ENCODE measurements around the gene CNDP2. TPM values are rescaled to one million over a fixed set of nuclear protein-coding genes. Genes with fewer than 3 reads are reported as not detected.

CNDP2 gene
- total and polyA plus RNA-seq, 2 of the 13 experiments (the other 11 are each of a cell fraction or from before 2014, with no cell fraction given): 64.7 to 80.8 TPM

GRCh38 chr18:74496508-74497323, 553 bp downstream of the CNDP2 start (continued):
- TF ChIP-seq ZNF572 (CRISPR knock-in tag; IDR thresholded peaks at IDR 0.05) (no peak), ZNF33B (CRISPR knock-in tag; IDR thresholded peaks at IDR 0.05) (no peak; the same call in 1 of the 2 replicates), ZNF318 (CRISPR knock-in tag; IDR thresholded peaks at IDR 0.05) (no peak; the same call in 1 of the 2 replicates), SAP130 (CRISPR knock-in tag; IDR thresholded peaks at IDR 0.05; ENCODE audit: low read depth) (peak; percentile 29; the same call in 1 of the 2 replicates), ZNF234 (CRISPR knock-in tag; conservative IDR thresholded peaks at IDR 0.05) (no peak), SP5 (CRISPR knock-in tag; IDR thresholded peaks at IDR 0.05; ENCODE audit: borderline replicate concordance, low read depth) (peak; percentile 92), ZNF225 (CRISPR knock-in tag; IDR thresholded peaks at IDR 0.05) (peak; percentile 88; the same call in 1 of the 2 replicates), ZNF430 (CRISPR knock-in tag; IDR thresholded peaks at IDR 0.05) (no peak; the same call in 1 of the 2 replicates), TARDBP (CRISPR knock-in tag; IDR thresholded peaks at IDR 0.05) (no peak), CHD4 (IDR thresholded peaks at IDR 0.05; ENCODE audit: borderline replicate concordance, low read length) (no peak), BCLAF1 (IDR thresholded peaks at IDR 0.05) (no peak), NFATC3 (CRISPR knock-in tag; IDR thresholded peaks at IDR 0.05) (no peak), MNT (IDR thresholded peaks at IDR 0.05) (no peak), RARA (CRISPR knock-in tag; IDR thresholded peaks at IDR 0.05) (no peak)

Measured in HepG2 (cell line).